ENCODE results near the gene MAGI2.
"Not testable (repeated sequence)": the region's sequence is repeated elsewhere in the genome, so short reads cannot be mapped to it uniquely, and the experiment has no call there.

MAGI2 gene

GRCh38 chr7:79442766-79443165 is 10.7 kb downstream of the MAGI2 start:
- DNase-seq: not testable (repeated sequence)

- no peak for DNase-seq
Observed at GRCh38 chr7:79436378-79436777, 17.1 kb downstream of the MAGI2 start.

- DNase-seq: no peak
Observed at GRCh38 chr7:79434867-79435266, 18.6 kb downstream of the MAGI2 start.

- DNase-seq: no peak
Observed at GRCh38 chr7:79434098-79434497, 19.4 kb downstream of the MAGI2 start.

- no peak for DNase-seq
Observed at GRCh38 chr7:79430391-79430790, 23.1 kb downstream of the MAGI2 start.

- DNase-seq: no peak
Observed at GRCh38 chr7:79425665-79426064, 27.8 kb downstream of the MAGI2 start.

GRCh38 chr7:79421751-79422150 is 31.7 kb downstream of the MAGI2 start:
- DNase-seq: no peak

- no peak for DNase-seq
Observed at GRCh38 chr7:79420464-79420863, 33.0 kb downstream of the MAGI2 start.

- no peak for DNase-seq
Observed at GRCh38 chr7:79414910-79415309, 38.6 kb downstream of the MAGI2 start.

GRCh38 chr7:79412915-79413314 is 40.6 kb downstream of the MAGI2 start:
- DNase-seq: no peak

- DNase-seq: no peak
Observed at GRCh38 chr7:79412438-79412837, 41.0 kb downstream of the MAGI2 start.

GRCh38 chr7:79410345-79410744 is 43.1 kb downstream of the MAGI2 start:
- DNase-seq: no peak

- no peak for DNase-seq
Observed at GRCh38 chr7:79407351-79407750, 46.1 kb downstream of the MAGI2 start.

GRCh38 chr7:79406371-79406770 is 47.1 kb downstream of the MAGI2 start:
- DNase-seq: no peak

- DNase-seq: no peak
Observed at GRCh38 chr7:79405368-79405767, 48.1 kb downstream of the MAGI2 start.

- no peak for DNase-seq
Observed at GRCh38 chr7:79403879-79404278, 49.6 kb downstream of the MAGI2 start.

GRCh38 chr7:79403451-79403850 is 50.0 kb downstream of the MAGI2 start:
- DNase-seq: no peak

GRCh38 chr7:79401254-79401653 is 52.2 kb downstream of the MAGI2 start:
- DNase-seq: no peak

GRCh38 chr7:79400222-79400621 is 53.2 kb downstream of the MAGI2 start:
- DNase-seq: no peak

GRCh38 chr7:79398138-79398749 is 55.2 kb downstream of the MAGI2 start:
- no peak for DNase-seq

GRCh38 chr7:79386688-79387422 is 66.6 kb downstream of the MAGI2 start:
- no peak for DNase-seq

- no peak for DNase-seq
Observed at GRCh38 chr7:79381921-79382320, 71.5 kb downstream of the MAGI2 start.

- no peak for DNase-seq
Observed at GRCh38 chr7:79377097-79377496, 76.4 kb downstream of the MAGI2 start.

GRCh38 chr7:79376299-79377025 is 77.0 kb downstream of the MAGI2 start:
- no peak for DNase-seq

All from stimulated activated CD4-positive, alpha-beta T cell treated with anti-CD3 and anti-CD28 coated beads, Interleukin-2, amount 100 ng/mL, for 48 hours (primary cell).